Measurements from ENCODE around the gene FREM1. TPM values are rescaled to one million over a fixed set of nuclear protein-coding genes. Genes with fewer than 3 reads are reported as not detected.

The FREM1 gene, protein sequence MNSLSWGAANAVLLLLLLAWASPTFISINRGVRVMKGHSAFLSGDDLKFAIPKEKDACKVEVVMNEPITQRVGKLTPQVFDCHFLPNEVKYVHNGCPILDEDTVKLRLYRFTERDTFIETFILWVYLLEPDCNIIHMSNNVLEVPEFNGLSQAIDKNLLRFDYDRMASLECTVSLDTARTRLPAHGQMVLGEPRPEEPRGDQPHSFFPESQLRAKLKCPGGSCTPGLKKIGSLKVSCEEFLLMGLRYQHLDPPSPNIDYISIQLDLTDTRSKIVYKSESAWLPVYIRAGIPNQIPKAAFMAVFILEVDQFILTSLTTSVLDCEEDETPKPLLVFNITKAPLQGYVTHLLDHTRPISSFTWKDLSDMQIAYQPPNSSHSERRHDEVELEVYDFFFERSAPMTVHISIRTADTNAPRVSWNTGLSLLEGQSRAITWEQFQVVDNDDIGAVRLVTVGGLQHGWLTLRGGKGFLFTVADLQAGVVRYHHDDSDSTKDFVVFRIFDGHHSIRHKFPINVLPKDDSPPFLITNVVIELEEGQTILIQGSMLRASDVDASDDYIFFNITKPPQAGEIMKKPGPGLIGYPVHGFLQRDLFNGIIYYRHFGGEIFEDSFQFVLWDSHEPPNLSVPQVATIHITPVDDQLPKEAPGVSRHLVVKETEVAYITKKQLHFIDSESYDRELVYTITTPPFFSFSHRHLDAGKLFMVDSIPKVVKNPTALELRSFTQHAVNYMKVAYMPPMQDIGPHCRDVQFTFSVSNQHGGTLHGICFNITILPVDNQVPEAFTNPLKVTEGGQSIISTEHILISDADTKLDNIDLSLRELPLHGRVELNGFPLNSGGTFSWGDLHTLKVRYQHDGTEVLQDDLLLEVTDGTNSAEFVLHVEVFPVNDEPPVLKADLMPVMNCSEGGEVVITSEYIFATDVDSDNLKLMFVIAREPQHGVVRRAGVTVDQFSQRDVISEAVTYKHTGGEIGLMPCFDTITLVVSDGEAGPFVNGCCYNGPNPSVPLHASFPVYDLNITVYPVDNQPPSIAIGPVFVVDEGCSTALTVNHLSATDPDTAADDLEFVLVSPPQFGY (N-terminal part only)
- not detected for total RNA-seq

DNA sequence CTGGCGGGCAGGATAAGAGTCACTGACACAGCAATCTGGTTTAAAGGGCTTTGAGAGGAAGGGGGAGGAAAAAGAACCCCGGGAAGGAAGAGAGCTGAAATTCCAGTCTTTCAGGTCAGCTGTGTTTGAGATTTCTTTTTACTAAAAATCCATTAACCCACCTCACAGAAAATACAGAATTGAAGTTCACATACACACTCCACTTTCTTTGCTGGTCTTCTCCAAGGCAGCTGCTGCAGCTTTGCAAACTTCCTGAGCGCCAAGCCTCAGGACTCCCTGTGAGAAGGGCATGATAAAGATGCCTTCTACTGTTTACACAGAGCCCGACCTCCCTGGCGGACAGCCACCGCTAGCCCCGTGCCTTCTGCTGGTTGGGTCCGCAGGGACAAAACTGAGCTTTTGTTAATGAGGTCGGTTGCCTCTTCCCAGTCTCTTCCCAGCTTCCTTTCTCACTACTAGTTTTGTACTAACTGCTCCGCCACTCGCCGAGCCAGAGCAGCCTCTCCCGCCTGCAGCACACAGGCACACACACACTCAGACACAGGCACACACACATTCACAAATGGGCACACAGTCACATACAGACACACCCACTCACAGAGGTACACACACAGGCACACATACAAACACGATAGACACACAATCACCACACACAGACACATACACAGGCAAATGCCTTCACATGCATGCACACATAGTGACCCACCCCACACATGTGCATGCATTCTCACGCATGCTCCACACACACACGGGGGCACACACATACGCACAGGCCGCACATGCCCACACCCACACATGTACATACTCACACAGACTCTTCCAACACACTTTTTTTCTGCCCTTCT is at the start of gene FREM1:
Gene FREM1, minus strand, starts transcription at position 468 of the 845 bp plus-strand sequence. CDS start 41,451 bp downstream, outside the sequence.
- CTCF ChIA-PET = no interaction called here
- DNase-seq (no peak), ATAC-seq (no peak)
- Mint-ChIP-seq H3K27ac (no peak within 1 kb of the TSS), H3K4me3 (no peak within 1 kb of the TSS), H3K4me1 (no peaks in the 10 kb centered on the region), H3K9me3 (ENCODE audit: low read depth) (no peaks in the 10 kb centered on the region), H3K27me3 (no peaks in the 10 kb centered on the region), H3K36me3 (no peaks in the 10 kb centered on the region)

DNA sequence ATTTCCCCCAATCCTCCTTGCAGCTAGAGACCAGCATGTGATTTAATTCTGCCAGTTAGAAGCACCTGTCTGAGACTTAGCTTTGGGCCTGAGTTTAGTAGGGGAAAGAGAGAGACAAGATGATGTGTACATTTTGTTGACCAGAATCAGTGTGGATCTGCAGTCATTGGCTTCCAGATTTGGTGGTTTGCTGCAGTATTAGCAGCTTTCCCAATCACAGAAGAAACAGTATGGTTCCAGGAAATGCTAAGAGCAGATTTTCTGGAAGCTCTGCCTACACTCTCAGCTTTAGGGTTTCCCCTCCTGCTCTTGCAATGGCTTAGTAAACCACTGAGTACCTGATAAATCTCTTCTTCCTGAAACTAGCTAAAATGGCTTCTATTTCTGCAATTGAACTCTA is 48.8 kb upstream of the FREM1 start:
- Mint-ChIP-seq H3K27me3 (no peaks in the 10 kb centered on the region), H3K27ac (no peak overlapping the region), H3K4me1 (peaks cover 8% of the 10 kb centered on the region), H3K4me3 (no peak overlapping the region), H3K36me3 (no peaks in the 10 kb centered on the region), H3K9me3 (ENCODE audit: low read depth) (peaks cover 2% of the 10 kb centered on the region)
- DNase-seq (no peak), ATAC-seq (no peak)
- CTCF ChIA-PET = no interaction called here

GRCh38 chr9:14957109-14957508 is 46.9 kb upstream of the FREM1 start:
- H3K4me3 Mint-ChIP-seq = no peak overlapping the region
- peaks cover 8% of the 10 kb centered on the region for H3K4me1 Mint-ChIP-seq
- no peak overlapping the region for H3K27ac Mint-ChIP-seq
- CTCF ChIA-PET = interaction anchor here (1.1 kb wide), 1 partner anchor 9 kb away, joined by 3 read pairs; no protein-coding TSS in a partner anchor
- no peaks in the 10 kb centered on the region for H3K36me3 Mint-ChIP-seq
- H3K27me3 Mint-ChIP-seq = no peaks in the 10 kb centered on the region
- H3K9me3 Mint-ChIP-seq (ENCODE audit: low read depth) = peaks cover 2% of the 10 kb centered on the region
- no peak for ATAC-seq
- no peak for DNase-seq

- H3K27me3 Mint-ChIP-seq = no peaks in the 10 kb centered on the region
- H3K36me3 Mint-ChIP-seq = no peaks in the 10 kb centered on the region
- H3K4me3 Mint-ChIP-seq = no peak overlapping the region
- ATAC-seq = no peak
- H3K27ac Mint-ChIP-seq = no peak overlapping the region
- peaks cover 6% of the 10 kb centered on the region for H3K4me1 Mint-ChIP-seq
- CTCF ChIA-PET = no interaction called here
- peaks cover 2% of the 10 kb centered on the region for H3K9me3 Mint-ChIP-seq (ENCODE audit: low read depth)
- DNase-seq = no peak
Observed at GRCh38 chr9:14956208-14956607, 46.0 kb upstream of the FREM1 start.

- CTCF ChIA-PET = interaction anchor here (2.1 kb wide), 1 partner anchor 8 kb away, joined by 7 read pairs; no protein-coding TSS in a partner anchor
- H3K27me3 Mint-ChIP-seq = no peaks in the 10 kb centered on the region
- H3K4me3 Mint-ChIP-seq = no peak overlapping the region
- ATAC-seq (no peak), DNase-seq (no peak)
- H3K4me1 Mint-ChIP-seq = no peaks in the 10 kb centered on the region
- no peaks in the 10 kb centered on the region for H3K36me3 Mint-ChIP-seq
- H3K9me3 Mint-ChIP-seq (ENCODE audit: low read depth) = peaks cover 3% of the 10 kb centered on the region
- no peak overlapping the region for H3K27ac Mint-ChIP-seq
Observed at GRCh38 chr9:14945351-14945750, 35.1 kb upstream of the FREM1 start.

DNA sequence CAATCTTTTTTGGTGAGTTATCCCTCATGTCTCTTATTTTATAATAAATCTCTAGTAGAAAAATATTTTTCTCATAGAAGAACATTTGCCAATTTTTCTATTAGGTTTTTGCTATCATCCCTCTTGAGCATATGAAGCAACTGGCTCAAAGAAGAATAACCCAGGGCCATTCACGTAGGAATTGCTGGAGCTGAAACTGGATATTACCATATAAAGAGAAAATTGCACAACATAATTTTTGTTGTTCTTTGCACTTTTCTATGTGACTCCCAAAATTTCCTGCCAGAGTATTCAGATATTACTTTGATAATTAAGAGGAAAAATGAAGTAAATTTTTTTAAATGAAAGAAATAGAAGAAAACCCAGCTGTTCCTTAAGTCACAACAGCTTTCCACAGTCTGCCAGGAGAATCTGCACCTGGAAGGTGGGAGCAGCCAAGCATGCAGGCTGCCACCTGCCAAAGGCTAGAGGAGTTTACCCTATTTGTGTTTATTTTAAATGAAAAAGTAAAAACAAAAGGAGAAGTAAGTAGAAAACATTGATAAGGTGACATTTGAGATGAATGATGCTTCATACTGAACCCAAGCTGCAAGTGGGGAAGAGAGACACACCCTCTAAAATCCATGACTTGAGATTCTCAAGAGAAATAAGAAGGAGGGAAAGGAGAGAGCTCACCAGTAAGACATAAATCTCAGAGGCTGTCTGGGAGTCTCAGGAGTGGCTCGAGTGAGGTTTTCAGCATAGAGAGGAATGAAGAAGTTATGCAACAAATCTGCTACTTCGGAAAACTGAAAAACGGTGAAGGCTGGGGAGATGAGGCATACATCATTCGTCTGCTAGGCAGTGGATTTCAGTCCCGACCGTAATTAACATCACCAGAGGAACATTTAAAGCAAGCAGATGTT is 31.5 kb upstream of the FREM1 start:
- peaks cover 3% of the 10 kb centered on the region for H3K9me3 Mint-ChIP-seq (ENCODE audit: low read depth)
- H3K27ac Mint-ChIP-seq = no peak overlapping the region
- no peaks in the 10 kb centered on the region for H3K27me3 Mint-ChIP-seq
- DNase-seq (no peak), ATAC-seq (no peak)
- no peak overlapping the region for H3K4me3 Mint-ChIP-seq
- no peaks in the 10 kb centered on the region for H3K36me3 Mint-ChIP-seq
- no peaks in the 10 kb centered on the region for H3K4me1 Mint-ChIP-seq
- CTCF ChIA-PET = no interaction called here

DNA sequence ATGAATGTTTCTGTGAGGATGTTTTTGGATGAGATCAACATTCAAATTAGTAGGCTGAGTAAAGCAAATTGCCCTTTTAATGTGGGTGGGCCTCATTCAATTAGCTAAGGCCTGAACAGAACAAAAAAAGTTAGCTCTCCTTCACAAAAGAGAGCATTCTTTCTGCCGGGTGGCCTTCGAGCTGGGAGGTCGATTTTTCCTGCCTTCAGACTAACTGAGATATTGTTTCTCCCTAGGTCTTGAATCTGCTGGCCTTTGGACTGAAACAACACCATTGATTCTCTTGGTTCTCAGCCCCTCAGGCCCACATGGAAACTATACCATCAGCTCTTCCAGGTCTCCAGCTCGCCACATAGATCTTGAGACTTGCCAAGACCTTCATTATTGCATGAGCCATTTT is 29.1 kb upstream of the FREM1 start:
- Mint-ChIP-seq H3K4me1 (no peaks in the 10 kb centered on the region), H3K36me3 (no peaks in the 10 kb centered on the region), H3K27me3 (no peaks in the 10 kb centered on the region), H3K4me3 (no peak overlapping the region), H3K9me3 (ENCODE audit: low read depth) (no peaks in the 10 kb centered on the region), H3K27ac (no peak overlapping the region)
- ATAC-seq (no peak), DNase-seq (no peak)
- CTCF ChIA-PET = no interaction called here

DNA sequence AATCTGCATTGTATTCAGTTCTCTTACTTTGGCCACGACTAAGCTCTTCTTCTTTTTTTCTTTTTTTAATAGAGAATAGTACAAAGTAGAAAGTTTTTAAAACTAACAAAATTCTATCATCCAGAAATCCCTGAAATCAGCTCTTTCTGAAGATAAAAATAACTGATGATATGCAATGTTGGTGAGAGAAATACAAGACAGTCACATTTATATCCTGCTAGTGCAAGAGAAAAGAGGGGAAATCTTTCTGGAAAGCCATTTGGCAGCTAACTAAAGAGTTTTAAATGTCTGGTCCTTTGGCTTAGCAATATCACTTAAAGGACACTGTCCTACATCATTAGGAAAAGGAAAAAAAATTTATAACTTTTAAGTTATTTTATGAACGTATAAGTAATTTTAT is 27.0 kb upstream of the FREM1 start:
- Mint-ChIP-seq H3K9me3 (ENCODE audit: low read depth) (no peaks in the 10 kb centered on the region), H3K36me3 (no peaks in the 10 kb centered on the region), H3K27me3 (no peaks in the 10 kb centered on the region), H3K27ac (no peak overlapping the region), H3K4me1 (no peaks in the 10 kb centered on the region), H3K4me3 (no peak overlapping the region)
- no peak for DNase-seq
- CTCF ChIA-PET = interaction anchor here (1.9 kb wide), 1 partner anchor 9 kb away, joined by 7 read pairs; no protein-coding TSS in a partner anchor
- no peak for ATAC-seq

- CTCF ChIA-PET = interaction anchor here (1.9 kb wide), 1 partner anchor 10 kb away, joined by 7 read pairs; no protein-coding TSS in a partner anchor
- ATAC-seq (no peak), DNase-seq (no peak)
- no peaks in the 10 kb centered on the region for H3K9me3 Mint-ChIP-seq (ENCODE audit: low read depth)
- no peaks in the 10 kb centered on the region for H3K27me3 Mint-ChIP-seq
- no peak overlapping the region for H3K27ac Mint-ChIP-seq
- H3K4me3 Mint-ChIP-seq = no peak overlapping the region
- H3K36me3 Mint-ChIP-seq = no peaks in the 10 kb centered on the region
- no peaks in the 10 kb centered on the region for H3K4me1 Mint-ChIP-seq
Observed at GRCh38 chr9:14936491-14936890, 26.3 kb upstream of the FREM1 start.

DNA sequence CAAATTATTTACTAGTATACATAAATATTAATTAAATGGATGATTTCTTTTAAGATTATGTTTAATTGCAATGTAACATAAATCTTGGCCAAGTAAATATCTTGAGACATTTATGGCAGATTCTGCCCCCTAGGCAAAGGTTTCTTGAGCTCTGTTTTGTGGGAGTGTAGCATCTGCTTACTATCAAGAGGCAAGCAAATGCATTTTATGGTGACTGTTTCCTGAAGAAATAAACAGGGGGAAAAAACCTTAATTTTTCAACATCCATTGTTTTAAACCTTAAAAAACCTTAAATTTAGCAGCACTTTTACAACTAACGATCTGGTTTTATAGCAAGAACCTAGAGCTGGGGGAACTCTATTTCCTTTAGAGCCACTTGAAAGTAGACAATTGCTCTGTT is 25.7 kb upstream of the FREM1 start:
- CTCF ChIA-PET = no interaction called here
- ATAC-seq (no peak), DNase-seq (no peak)
- no peak overlapping the region for H3K27ac Mint-ChIP-seq
- no peak overlapping the region for H3K4me3 Mint-ChIP-seq
- no peaks in the 10 kb centered on the region for H3K9me3 Mint-ChIP-seq (ENCODE audit: low read depth)
- H3K36me3 Mint-ChIP-seq = no peaks in the 10 kb centered on the region
- no peaks in the 10 kb centered on the region for H3K27me3 Mint-ChIP-seq
- no peaks in the 10 kb centered on the region for H3K4me1 Mint-ChIP-seq

GRCh38 chr9:14935106-14935751 is 25.0 kb upstream of the FREM1 start:
- H3K27ac Mint-ChIP-seq = no peak overlapping the region
- H3K36me3 Mint-ChIP-seq = no peaks in the 10 kb centered on the region
- H3K27me3 Mint-ChIP-seq = no peaks in the 10 kb centered on the region
- H3K4me1 Mint-ChIP-seq = no peaks in the 10 kb centered on the region
- no peak overlapping the region for H3K4me3 Mint-ChIP-seq
- H3K9me3 Mint-ChIP-seq (ENCODE audit: low read depth) = no peaks in the 10 kb centered on the region
- CTCF ChIA-PET = interaction anchor here (0.6 kb wide), 1 partner anchor 220 kb away, joined by 3 read pairs; no protein-coding TSS in a partner anchor
- no peak for ATAC-seq
- DNase-seq = no peak

DNA sequence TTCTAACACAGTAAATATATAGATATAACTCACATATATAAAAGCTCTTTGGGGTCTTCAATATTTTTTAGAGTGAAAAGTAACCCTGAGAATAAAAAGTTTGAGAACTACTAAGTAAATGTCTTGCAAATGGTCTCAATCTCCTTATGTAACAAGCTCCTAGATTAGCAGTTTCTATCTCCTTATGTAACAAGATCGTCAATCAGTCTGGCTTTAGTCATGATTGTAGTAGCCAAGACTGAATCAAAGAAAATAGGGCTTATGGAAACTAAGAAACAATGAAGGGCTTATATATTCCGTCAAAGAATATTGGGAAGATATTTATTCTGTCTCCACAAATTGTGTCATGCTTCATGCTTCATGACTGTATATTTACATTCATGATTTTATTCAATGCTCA is 22.4 kb upstream of the FREM1 start:
- Mint-ChIP-seq H3K36me3 (no peaks in the 10 kb centered on the region), H3K27ac (no peak overlapping the region), H3K27me3 (no peaks in the 10 kb centered on the region), H3K4me3 (no peak overlapping the region), H3K4me1 (no peaks in the 10 kb centered on the region), H3K9me3 (ENCODE audit: low read depth) (no peaks in the 10 kb centered on the region)
- DNase-seq (no peak), ATAC-seq (no peak)
- CTCF ChIA-PET = no interaction called here

Measured in activated CD8-positive, alpha-beta memory T cell treated with anti-CD3 and anti-CD28 coated beads, Interleukin-2, amount 10 ng/mL, durations not matched to agents 7 days and 5 days (primary cell).